Peyer's patch (tissue), 4 donors: Measurements from ENCODE around the gene LCN10. TPM values are rescaled to one million over a fixed set of nuclear protein-coding genes. Genes with fewer than 3 reads are reported as not detected.
A peak's percentile ranks its signal among the peaks of the same experiment; 100 is the strongest.

Source experiments
- DNase-seq, 3 donors: peaks; one replicate each; pipeline ENCODE4 v3.0.0-alpha.2; 2017 to 2019
- H3K27ac ChIP-seq, 4 donors: fragments of 200-600 bp; sonication (generic); one replicate each; pipeline ENCODE4 v1.5.1; 2016 to 2019
- H3K27me3 ChIP-seq, 2 donors: fragments of 200-600 bp; sonication (generic); one replicate each; pipeline ENCODE4 v1.5.1; 2019
- H3K36me3 ChIP-seq, 3 donors: fragments of 200-600 bp; sonication (generic); one replicate each; pipeline ENCODE4 v1.5.1; 2016 to 2019
- H3K4me1 ChIP-seq, 4 donors: fragments of 200-600 bp; sonication (generic); one replicate each; pipeline ENCODE4 v1.5.1; 2016 to 2019
- H3K4me3 ChIP-seq, 4 donors: fragments of 200-600 bp; sonication (generic); 1 replicate in 3 of 4; 2 replicates in 1 of 4; pipeline ENCODE4 v1.5.1; 2016 to 2019; ENCODE audit warnings: mild to moderate bottlenecking in 1 of 4
- H3K9me3 ChIP-seq, 4 donors: fragments of 200-600 bp; sonication (generic); one replicate each; pipeline ENCODE4 v1.5.1; 2016 to 2019; ENCODE audit warnings: mild to moderate bottlenecking in 1 of 4
- CTCF ChIP-seq, 6 experiments: fragments of 450-650 bp in 4 of 6; fragments of 200-600 bp in 2 of 6; sonication (generic) in 1 of 6; IDR thresholded peaks; one replicate each; pipeline ENCODE4 v1.5.1; 2017 to 2019; ENCODE audit warnings: antibody characterized with exemption in 6 of 6, mild to moderate bottlenecking in 3 of 6, moderate library complexity in 1 of 6
- POLR2A ChIP-seq, 2 donors: fragments of 450-650 bp; IDR thresholded peaks; one replicate each; pipeline ENCODE4 v1.5.1; 2017; ENCODE audit warnings: antibody characterized with exemption in 2 of 2, mild to moderate bottlenecking in 2 of 2, moderate library complexity in 2 of 2
- total RNA-seq, 4 donors: library from RNA; depleted of rRNA; stranded (reverse); fragments of >200 nt; gene quantifications; one replicate each; pipeline ENCODE4 v1.1.0, GENCODE V29; 2016

The LCN10 gene
- total RNA-seq, 4 donors from 2014 or later, result 1.1 to 28.1 (median 4.4) TPM

DNA sequence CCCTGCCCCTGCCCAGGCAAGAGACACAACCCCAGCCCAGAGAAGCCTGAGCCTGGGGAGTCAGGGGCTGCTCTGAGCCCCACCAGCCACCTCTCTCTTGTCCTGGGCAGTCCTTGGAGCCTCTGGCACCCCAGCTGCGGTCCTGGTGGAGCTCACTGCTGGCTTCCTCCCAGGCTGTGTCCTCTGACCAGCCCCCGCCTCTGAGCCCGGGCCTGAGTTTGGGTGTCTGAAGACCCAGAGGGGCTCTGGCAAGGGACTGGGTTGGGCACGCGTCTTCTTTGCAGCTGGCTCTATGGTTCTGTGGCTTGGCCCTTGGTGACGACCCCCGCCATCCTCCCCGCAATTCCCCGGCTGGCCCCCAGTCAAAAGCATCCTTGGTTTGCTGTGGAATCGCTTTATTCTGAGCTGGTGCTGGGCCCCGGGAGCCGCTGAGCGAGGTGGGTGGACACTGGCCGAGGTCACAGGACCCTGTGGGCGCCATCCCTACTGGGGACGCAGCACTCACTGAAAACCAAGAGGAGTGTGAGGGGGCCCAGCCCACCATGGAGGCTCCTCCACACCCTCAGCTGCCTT, 985 bp upstream of the LCN10 start:
- Histone ChIP-seq H3K27me3 (peaks cover 0 to 24% of the 10 kb centered on the region in 2 donors), H3K9me3 (no peaks in the 10 kb centered on the region)
- TF ChIP-seq CTCF (IDR thresholded peaks at IDR 0.05) (no peak), POLR2A (IDR thresholded peaks at IDR 0.05) (no peak)

GRCh38 chr9:136741883-136742571, 713 bp downstream of the LCN10 start:
- Histone ChIP-seq H3K27ac (peak overlapping the region in 2 of 4 donors; percentile 52 to 93), H3K4me3 (peak overlapping the region in 3 of 4 donors; percentile 24 to 55 (median 39)), H3K4me1 (peaks cover 0 to 19% (median 8%) of the 10 kb centered on the region in 4 donors), H3K9me3 (no peaks in the 10 kb centered on the region), H3K36me3 (no peaks in the 10 kb centered on the region), H3K27me3 (peaks cover 0 to 24% of the 10 kb centered on the region in 2 donors)
- peak in 2 of 3 donors; percentile 90 to 91 for DNase-seq
- TF ChIP-seq POLR2A (IDR thresholded peaks at IDR 0.05) (no peak), CTCF (IDR thresholded peaks at IDR 0.05) (no peak)

More for the DNA sequence above, 985 bp upstream of the LCN10 start:
- H3K4me3 ChIP-seq, result no peak overlapping the region
- H3K27ac ChIP-seq, result peak overlapping the region in 1 of 4 donors; percentile 93
- no peaks in the 10 kb centered on the region for H3K36me3 ChIP-seq
- H3K4me1 ChIP-seq, result peaks cover 0 to 20% (median 10%) of the 10 kb centered on the region in 4 donors
- no peak for DNase-seq

- Histone ChIP-seq H3K27ac (peak overlapping the region in 2 of 4 donors; percentile 52 to 93), H3K27me3 (peaks cover 0 to 24% of the 10 kb centered on the region in 2 donors)
Measured at GRCh38 chr9:136740971-136741882, 1.5 kb downstream of the LCN10 start.

DNA sequence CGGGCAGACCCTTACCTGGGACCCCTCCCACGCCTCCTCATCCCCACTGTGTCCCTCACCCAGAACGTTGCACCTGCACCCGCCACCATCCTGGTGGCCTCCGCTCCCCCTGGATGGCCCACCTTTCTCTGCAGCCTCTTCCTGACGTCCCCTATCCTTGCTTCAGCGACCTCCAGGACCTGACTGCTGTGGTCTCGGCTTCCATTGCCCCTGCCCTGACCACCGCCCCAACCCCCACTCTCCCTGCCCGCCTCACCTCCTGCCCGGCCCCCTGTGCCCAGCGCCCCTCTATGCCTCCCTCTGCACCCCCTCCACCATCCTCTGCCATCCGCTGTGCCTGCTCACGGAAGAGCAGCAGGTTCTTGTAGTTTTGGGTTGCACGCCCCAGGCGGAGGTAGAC, 2.2 kb downstream of the LCN10 start:
- TF ChIP-seq POLR2A (IDR thresholded peaks at IDR 0.05) (no peak), CTCF (IDR thresholded peaks at IDR 0.05) (no peak)
- H3K9me3 ChIP-seq, result no peaks in the 10 kb centered on the region
- H3K27me3 ChIP-seq, result peaks cover 0 to 24% of the 10 kb centered on the region in 2 donors
- H3K4me3 ChIP-seq, result peak overlapping the region in 1 of 4 donors; percentile 55
- H3K4me1 ChIP-seq, result peaks cover 0 to 19% (median 8%) of the 10 kb centered on the region in 4 donors
- H3K27ac ChIP-seq, result peak overlapping the region in 1 of 4 donors; percentile 93
- DNase-seq, result no peak
- no peaks in the 10 kb centered on the region for H3K36me3 ChIP-seq

More at GRCh38 chr9:136740971-136741882, 1.5 kb downstream of the LCN10 start:
- Histone ChIP-seq H3K4me1 (peaks cover 0 to 19% (median 8%) of the 10 kb centered on the region in 4 donors), H3K9me3 (no peaks in the 10 kb centered on the region), H3K4me3 (peak overlapping the region in 3 of 4 donors; percentile 24 to 55 (median 39)), H3K36me3 (no peaks in the 10 kb centered on the region)
- TF ChIP-seq CTCF (IDR thresholded peaks at IDR 0.05), result no peak
- TF ChIP-seq POLR2A (IDR thresholded peaks at IDR 0.05), result no peak
- DNase-seq, result peak in 1 of 3 donors; percentile 51

DNA sequence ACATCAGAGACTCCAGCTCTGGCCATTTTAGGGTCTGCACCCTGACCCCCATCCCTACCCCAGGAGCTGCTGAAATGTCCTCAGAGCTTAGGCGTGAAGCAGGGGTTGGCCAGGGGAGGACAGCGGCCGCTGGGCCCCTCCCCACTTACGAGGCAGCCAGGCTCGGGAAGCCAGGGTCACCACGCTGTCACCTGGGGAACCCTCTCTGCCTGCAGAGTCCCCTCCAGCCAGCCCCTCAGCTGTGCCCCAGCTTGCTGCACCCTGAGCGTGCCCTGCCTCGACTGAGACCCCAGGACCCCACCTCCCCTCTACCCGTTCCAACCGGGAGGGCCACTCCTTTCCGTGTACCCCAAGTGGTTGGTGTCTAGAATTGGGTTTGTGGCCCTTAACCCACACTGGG, 2.7 kb downstream of the LCN10 start:
- Histone ChIP-seq H3K4me1 (peaks cover 0 to 19% (median 8%) of the 10 kb centered on the region in 4 donors), H3K9me3 (no peaks in the 10 kb centered on the region), H3K27ac (no peak overlapping the region), H3K27me3 (peaks cover 0 to 24% of the 10 kb centered on the region in 2 donors), H3K4me3 (no peak overlapping the region), H3K36me3 (no peaks in the 10 kb centered on the region)
- no peak for DNase-seq
- TF ChIP-seq POLR2A (IDR thresholded peaks at IDR 0.05), result no peak
- TF ChIP-seq CTCF (IDR thresholded peaks at IDR 0.05), result no peak
